HL-60 (cell line): ENCODE data around the gene ATF6B.

ENCODE experiments used
- DNase-seq, 2 experiments: peaks; one replicate each; pipeline ENCODE4 v3.0.0-alpha.2; 2010 to 2020; ENCODE audit warnings: low read depth in 1 of 2, low spot score in 1 of 2
- H3K27ac ChIP-seq: fragments of 250-450 bp; sonication (Bioruptor Pico); replicated peaks from 2 replicates; pipeline ENCODE4 v1.5.1; 2020; ENCODE audit warnings: mild to moderate bottlenecking, moderate library complexity
- H3K27me3 ChIP-seq: fragments of 250-450 bp; sonication (Bioruptor Pico); 2 replicates; pipeline ENCODE4 v1.5.1; 2021; ENCODE audit warnings: mild to moderate bottlenecking, moderate library complexity; ENCODE audit not compliant: insufficient read depth, poor library complexity, severe bottlenecking
- H3K4me3 ChIP-seq: replicated peaks from 2 replicates; pipeline ENCODE4 v1.5.1; 2011; ENCODE audit warnings: mild to moderate bottlenecking, control low read depth, low read length; ENCODE audit not compliant: insufficient read depth
- GABPA ChIP-seq: IDR thresholded peaks from 2 replicates; pipeline ENCODE4 v1.6.1; 2012; ENCODE audit warnings: low read depth
- POLR2AphosphoS5 ChIP-seq: IDR thresholded peaks from 2 replicates; pipeline ENCODE4 v1.6.1; 2012; ENCODE audit warnings: low read depth
- SPI1 ChIP-seq: IDR thresholded peaks from 2 replicates; pipeline ENCODE4 v1.6.1; 2012; ENCODE audit warnings: low read depth, mild to moderate bottlenecking, borderline replicate concordance
- TF ChIP-seq, protein P1 (sequence below): IDR thresholded peaks from 2 replicates; pipeline ENCODE4 v1.6.1; 2012; ENCODE audit warnings: low read depth; ENCODE audit not compliant: insufficient replicate concordance
- TF ChIP-seq, protein P2 (sequence below): IDR thresholded peaks from one replicate; pipeline ENCODE4 v1.5.1; 2011; ENCODE audit warnings: low read length, control low read depth, inconsistent platforms; ENCODE audit not compliant: insufficient read depth

ATF6B gene

GRCh38 chr6:32156891-32157290, 28.8 kb upstream of the ATF6B start:
- TF ChIP-seq POLR2AphosphoS5 (no peak), SPI1 (no peak), GABPA (no peak)
- TF ChIP-seq, protein P1, sequence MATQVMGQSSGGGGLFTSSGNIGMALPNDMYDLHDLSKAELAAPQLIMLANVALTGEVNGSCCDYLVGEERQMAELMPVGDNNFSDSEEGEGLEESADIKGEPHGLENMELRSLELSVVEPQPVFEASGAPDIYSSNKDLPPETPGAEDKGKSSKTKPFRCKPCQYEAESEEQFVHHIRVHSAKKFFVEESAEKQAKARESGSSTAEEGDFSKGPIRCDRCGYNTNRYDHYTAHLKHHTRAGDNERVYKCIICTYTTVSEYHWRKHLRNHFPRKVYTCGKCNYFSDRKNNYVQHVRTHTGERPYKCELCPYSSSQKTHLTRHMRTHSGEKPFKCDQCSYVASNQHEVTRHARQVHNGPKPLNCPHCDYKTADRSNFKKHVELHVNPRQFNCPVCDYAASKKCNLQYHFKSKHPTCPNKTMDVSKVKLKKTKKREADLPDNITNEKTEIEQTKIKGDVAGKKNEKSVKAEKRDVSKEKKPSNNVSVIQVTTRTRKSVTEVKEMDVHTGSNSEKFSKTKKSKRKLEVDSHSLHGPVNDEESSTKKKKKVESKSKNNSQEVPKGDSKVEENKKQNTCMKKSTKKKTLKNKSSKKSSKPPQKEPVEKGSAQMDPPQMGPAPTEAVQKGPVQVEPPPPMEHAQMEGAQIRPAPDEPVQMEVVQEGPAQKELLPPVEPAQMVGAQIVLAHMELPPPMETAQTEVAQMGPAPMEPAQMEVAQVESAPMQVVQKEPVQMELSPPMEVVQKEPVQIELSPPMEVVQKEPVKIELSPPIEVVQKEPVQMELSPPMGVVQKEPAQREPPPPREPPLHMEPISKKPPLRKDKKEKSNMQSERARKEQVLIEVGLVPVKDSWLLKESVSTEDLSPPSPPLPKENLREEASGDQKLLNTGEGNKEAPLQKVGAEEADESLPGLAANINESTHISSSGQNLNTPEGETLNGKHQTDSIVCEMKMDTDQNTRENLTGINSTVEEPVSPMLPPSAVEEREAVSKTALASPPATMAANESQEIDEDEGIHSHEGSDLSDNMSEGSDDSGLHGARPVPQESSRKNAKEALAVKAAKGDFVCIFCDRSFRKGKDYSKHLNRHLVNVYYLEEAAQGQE, result no peak
- TF ChIP-seq, protein P2, sequence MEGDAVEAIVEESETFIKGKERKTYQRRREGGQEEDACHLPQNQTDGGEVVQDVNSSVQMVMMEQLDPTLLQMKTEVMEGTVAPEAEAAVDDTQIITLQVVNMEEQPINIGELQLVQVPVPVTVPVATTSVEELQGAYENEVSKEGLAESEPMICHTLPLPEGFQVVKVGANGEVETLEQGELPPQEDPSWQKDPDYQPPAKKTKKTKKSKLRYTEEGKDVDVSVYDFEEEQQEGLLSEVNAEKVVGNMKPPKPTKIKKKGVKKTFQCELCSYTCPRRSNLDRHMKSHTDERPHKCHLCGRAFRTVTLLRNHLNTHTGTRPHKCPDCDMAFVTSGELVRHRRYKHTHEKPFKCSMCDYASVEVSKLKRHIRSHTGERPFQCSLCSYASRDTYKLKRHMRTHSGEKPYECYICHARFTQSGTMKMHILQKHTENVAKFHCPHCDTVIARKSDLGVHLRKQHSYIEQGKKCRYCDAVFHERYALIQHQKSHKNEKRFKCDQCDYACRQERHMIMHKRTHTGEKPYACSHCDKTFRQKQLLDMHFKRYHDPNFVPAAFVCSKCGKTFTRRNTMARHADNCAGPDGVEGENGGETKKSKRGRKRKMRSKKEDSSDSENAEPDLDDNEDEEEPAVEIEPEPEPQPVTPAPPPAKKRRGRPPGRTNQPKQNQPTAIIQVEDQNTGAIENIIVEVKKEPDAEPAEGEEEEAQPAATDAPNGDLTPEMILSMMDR, result no peak
- DNase-seq, result no peak
- Histone ChIP-seq H3K27ac (no peak overlapping the region), H3K4me3 (no peak overlapping the region), H3K27me3 (peaks cover 18% of the 10 kb centered on the region)

DNA sequence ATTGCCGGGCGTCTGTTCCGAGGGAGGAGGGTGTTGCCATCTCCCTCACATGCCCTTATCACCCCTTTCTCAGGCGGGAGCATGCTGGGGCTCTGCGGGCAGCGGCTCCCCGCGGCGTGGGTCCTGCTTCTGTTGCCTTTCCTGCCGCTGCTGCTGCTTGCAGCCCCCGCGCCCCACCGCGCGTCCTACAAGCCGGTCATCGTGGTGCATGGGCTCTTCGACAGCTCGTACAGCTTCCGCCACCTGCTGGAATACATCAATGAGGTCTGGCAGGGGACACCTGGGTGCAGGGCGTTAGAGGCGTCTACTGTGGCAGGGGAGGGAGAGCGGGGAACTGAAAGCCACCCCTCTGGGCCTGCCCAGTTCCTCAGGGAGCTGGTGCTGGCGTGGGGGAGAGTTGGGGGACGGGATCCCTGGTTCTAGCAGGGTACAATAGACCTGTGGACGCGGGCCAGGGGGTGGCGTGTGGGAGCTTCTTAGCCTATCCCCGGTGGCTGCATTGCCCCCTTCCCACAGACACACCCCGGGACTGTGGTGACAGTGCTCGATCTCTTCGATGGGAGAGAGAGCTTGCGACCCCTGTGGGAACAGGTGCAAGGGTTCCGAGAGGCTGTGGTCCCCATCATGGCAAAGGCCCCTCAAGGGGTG, 26.6 kb upstream of the ATF6B start:
- Histone ChIP-seq H3K27me3 (peaks cover 27% of the 10 kb centered on the region), H3K27ac (no peak overlapping the region; the same call in 1 of the 2 replicates), H3K4me3 (peak overlapping the region; percentile 66)
- TF ChIP-seq POLR2AphosphoS5, result no peak
- TF ChIP-seq, protein P2, result peak; percentile 10
- peak; percentile 48 to 62 for DNase-seq

GRCh38 chr6:32153564-32154513, 25.8 kb upstream of the ATF6B start, which contains the start of gene PPT2:
Gene PPT2 (plus strand): TSS chr6:32154141. CDS start chr6:32154595, 454 bp downstream.
- H3K27ac ChIP-seq, result no peak within 1 kb of the TSS; the same call in 1 of the 2 replicates
- peak within 1 kb of the TSS; percentile 66 for H3K4me3 ChIP-seq
- peaks cover 32% of the 10 kb centered on the region for H3K27me3 ChIP-seq
- TF ChIP-seq GABPA (no peak), POLR2AphosphoS5 (no peak), SPI1 (no peak)
- TF ChIP-seq, protein P1, result no peak
- TF ChIP-seq, protein P2, result no peak
- DNase-seq, result peak; percentile 39 to 62
